Natural killer cell (primary cell): Measurements from ENCODE around the gene LRSAM1. TPM values are rescaled to one million over a fixed set of nuclear protein-coding genes. Genes with fewer than 3 reads are reported as not detected.

ENCODE experiments used
- ATAC-seq, 3 donors: fragments of 150-1000 bp in 2 of 3; fragments of 200-7000 bp in 1 of 3; cut with Tn5 transposase; 1 replicate in 1 of 3; 2 replicates in 2 of 3; pipeline ENCODE4 v1.10.0; 2021; ENCODE audit warnings: mild to moderate bottlenecking in 2 of 3, moderate library complexity in 2 of 3
- DNase-seq, 2 donors: peaks; one replicate each; pipeline versions ENCODE4 v3.0.0 to v3.0.0-alpha.2; 2013 to 2021; ENCODE audit warnings: mixed read lengths in 1 of 2
- H3K27ac ChIP-seq: one replicate; pipeline ENCODE4 v1.5.1; 2013; ENCODE audit warnings: mild to moderate bottlenecking, low read length
- H3K27me3 ChIP-seq: one replicate; pipeline ENCODE4 v1.6.1; 2013; ENCODE audit warnings: low read length; ENCODE audit not compliant: control insufficient read depth, insufficient read depth
- H3K36me3 ChIP-seq: one replicate; pipeline ENCODE4 v1.6.1; 2013; ENCODE audit warnings: low read length; ENCODE audit not compliant: control insufficient read depth, insufficient read depth
- H3K4me1 ChIP-seq: one replicate; pipeline ENCODE4 v1.6.1; 2013; ENCODE audit warnings: low read length; ENCODE audit not compliant: control insufficient read depth, insufficient read depth
- H3K4me3 ChIP-seq: one replicate; pipeline ENCODE4 v1.5.1; 2013; ENCODE audit warnings: low read length
- H3K9me3 ChIP-seq: one replicate; pipeline ENCODE4 v1.6.1; 2013; ENCODE audit warnings: low read length; ENCODE audit not compliant: control insufficient read depth, insufficient read depth
- H3K27ac Mint-ChIP-seq, 2 donors: one replicate each; pipeline ENCODE4 v1.8.0; 2022; ENCODE audit warnings: mild to moderate bottlenecking in 2 of 2, mixed read lengths in 2 of 2, moderate library complexity in 1 of 2
- H3K27me3 Mint-ChIP-seq, 2 donors: one replicate each; pipeline ENCODE4 v1.8.0; 2022; ENCODE audit warnings: low read depth in 2 of 2, mixed read lengths in 2 of 2
- H3K36me3 Mint-ChIP-seq: one replicate; pipeline ENCODE4 v1.8.0; 2022; ENCODE audit warnings: mixed read lengths
- H3K4me1 Mint-ChIP-seq, 2 donors: one replicate each; pipeline ENCODE4 v1.8.0; 2022; ENCODE audit warnings: mixed read lengths in 2 of 2
- H3K4me3 Mint-ChIP-seq: one replicate; pipeline ENCODE4 v1.8.0; 2022; ENCODE audit warnings: mild to moderate bottlenecking, moderate library complexity, mixed read lengths
- H3K9me3 Mint-ChIP-seq, 2 donors: one replicate each; pipeline ENCODE4 v1.8.0; 2022; ENCODE audit warnings: mixed read lengths in 2 of 2
- WGBS: methylation state at CpG from one replicate; pipeline ENCODE4 v1.1.7; 2013; ENCODE audit warnings: missing lambda C conversion rate; ENCODE audit not compliant: insufficient coverage; 5-methylcytosine and 5-hydroxymethylcytosine counted together
- intact Hi-C: fragments of 100-400 bp; cut with micrococcal nuclease; formaldehyde crosslinking; loops from one replicate; pipeline ENCODE4 v1.14.2; 2022
- total RNA-seq, 4 donors: library from RNA; stranded (reverse); fragments of 120-200 nt in 1 of 4; gene quantifications; one replicate each; pipeline versions ENCODE4 v1.2.3 to v1.2.4, GENCODE V29; 2013 to 2022
- TF ChIP-seq, protein P1 (sequence below): fragments of 200-600 bp; IDR thresholded peaks from one replicate; pipeline ENCODE4 v1.8.0; 2022; ENCODE audit warnings: antibody characterized with exemption

LRSAM1 gene
- total RNA-seq, 3 donors from 2014 or later (not counting 1 experiment from before 2014, with no cell fraction given): 17.4 to 24.6 (median 20.7) TPM

DNA sequence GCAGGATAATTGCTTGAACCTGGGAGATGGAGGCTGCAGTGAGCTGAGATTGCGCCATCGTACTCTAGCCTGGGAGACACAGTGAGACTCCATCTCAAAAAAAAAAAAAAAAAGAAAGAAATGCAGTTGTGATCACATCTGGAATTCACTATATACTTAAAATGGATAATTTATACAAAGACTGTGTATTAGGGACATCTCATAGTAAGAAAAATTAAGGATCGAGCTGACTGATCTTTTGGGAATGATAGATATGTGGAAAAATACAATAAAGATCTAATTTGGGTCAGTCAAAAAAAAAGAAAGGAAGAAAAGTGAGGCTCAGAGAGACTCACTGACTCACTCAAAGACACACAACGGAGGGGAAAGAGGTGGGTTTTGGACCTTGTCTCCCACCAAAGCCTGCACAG, 87.5 kb downstream of the LRSAM1 start:
- no peaks in the 10 kb centered on the region for H3K4me1 ChIP-seq
- Mint-ChIP-seq H3K27me3 (no peaks in the 10 kb centered on the region), H3K4me1 (peaks cover 0 to 5% of the 10 kb centered on the region in 2 donors), H3K4me3 (no peak overlapping the region), H3K36me3 (no peaks in the 10 kb centered on the region), H3K9me3 (no peaks in the 10 kb centered on the region), H3K27ac (no peak overlapping the region)
- H3K27me3 ChIP-seq: no peaks in the 10 kb centered on the region
- DNase-seq: no peak
- no peak overlapping the region for H3K27ac ChIP-seq
- WGBS: 96% methylated on average over 2 of the region's 4 CpGs
- no peaks in the 10 kb centered on the region for H3K9me3 ChIP-seq
- intact Hi-C loops: no loop called here
- TF ChIP-seq, protein P1, sequence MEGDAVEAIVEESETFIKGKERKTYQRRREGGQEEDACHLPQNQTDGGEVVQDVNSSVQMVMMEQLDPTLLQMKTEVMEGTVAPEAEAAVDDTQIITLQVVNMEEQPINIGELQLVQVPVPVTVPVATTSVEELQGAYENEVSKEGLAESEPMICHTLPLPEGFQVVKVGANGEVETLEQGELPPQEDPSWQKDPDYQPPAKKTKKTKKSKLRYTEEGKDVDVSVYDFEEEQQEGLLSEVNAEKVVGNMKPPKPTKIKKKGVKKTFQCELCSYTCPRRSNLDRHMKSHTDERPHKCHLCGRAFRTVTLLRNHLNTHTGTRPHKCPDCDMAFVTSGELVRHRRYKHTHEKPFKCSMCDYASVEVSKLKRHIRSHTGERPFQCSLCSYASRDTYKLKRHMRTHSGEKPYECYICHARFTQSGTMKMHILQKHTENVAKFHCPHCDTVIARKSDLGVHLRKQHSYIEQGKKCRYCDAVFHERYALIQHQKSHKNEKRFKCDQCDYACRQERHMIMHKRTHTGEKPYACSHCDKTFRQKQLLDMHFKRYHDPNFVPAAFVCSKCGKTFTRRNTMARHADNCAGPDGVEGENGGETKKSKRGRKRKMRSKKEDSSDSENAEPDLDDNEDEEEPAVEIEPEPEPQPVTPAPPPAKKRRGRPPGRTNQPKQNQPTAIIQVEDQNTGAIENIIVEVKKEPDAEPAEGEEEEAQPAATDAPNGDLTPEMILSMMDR: no peak
- H3K4me3 ChIP-seq: no peak overlapping the region
- ATAC-seq: no peak
- no peaks in the 10 kb centered on the region for H3K36me3 ChIP-seq

DNA sequence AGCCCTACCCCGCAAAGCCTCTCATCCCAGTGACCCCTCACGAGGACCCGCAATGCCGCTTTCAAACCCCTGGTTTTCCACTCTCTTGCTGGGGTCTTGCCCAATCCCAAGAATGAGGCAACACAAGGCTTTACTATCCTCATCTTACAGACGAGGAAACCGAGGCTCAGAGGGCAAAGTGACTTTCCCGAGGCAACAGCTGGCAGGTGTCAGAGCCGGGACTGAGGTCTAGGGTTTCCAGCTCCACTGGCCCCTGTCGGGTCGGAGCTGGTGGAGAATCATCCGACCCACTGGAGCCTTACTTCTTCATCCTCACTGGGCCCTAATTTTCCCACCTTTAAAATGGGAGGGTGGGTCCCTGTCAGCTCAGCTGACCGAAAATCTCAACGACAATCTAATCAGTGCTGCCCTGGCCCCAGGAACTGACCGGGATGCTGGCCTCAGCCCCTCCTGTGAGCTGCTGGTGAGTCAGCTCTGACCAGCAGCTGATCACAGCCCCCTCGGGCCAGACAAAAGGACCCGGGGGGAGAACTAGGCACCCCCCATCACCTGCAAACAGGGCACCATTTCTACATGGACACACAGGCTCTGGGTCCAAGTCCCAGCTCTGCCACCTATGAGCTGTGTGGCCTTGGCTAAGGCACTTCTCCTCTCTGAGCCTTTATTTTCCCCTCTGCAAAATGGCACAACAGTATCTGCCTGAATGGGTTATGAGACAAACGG, 88.1 kb downstream of the LRSAM1 start:
- H3K27me3 Mint-ChIP-seq: no peaks in the 10 kb centered on the region
- no peak for DNase-seq
- peaks cover 0 to 5% of the 10 kb centered on the region in 2 donors for H3K4me1 Mint-ChIP-seq
- no peaks in the 10 kb centered on the region for H3K27me3 ChIP-seq
- no peaks in the 10 kb centered on the region for H3K4me1 ChIP-seq
- H3K27ac ChIP-seq: no peak overlapping the region
- H3K4me3 Mint-ChIP-seq: no peak overlapping the region
- TF ChIP-seq, protein P1: no peak
- H3K36me3 Mint-ChIP-seq: no peaks in the 10 kb centered on the region
- no peak for ATAC-seq
- H3K4me3 ChIP-seq: no peak overlapping the region
- H3K27ac Mint-ChIP-seq: no peak overlapping the region
- no peaks in the 10 kb centered on the region for H3K9me3 Mint-ChIP-seq
- intact Hi-C loops: no loop called here
- H3K9me3 ChIP-seq: no peaks in the 10 kb centered on the region
- H3K36me3 ChIP-seq: no peaks in the 10 kb centered on the region
- 89% methylated on average over 17 of the region's 17 CpGs for WGBS

DNA sequence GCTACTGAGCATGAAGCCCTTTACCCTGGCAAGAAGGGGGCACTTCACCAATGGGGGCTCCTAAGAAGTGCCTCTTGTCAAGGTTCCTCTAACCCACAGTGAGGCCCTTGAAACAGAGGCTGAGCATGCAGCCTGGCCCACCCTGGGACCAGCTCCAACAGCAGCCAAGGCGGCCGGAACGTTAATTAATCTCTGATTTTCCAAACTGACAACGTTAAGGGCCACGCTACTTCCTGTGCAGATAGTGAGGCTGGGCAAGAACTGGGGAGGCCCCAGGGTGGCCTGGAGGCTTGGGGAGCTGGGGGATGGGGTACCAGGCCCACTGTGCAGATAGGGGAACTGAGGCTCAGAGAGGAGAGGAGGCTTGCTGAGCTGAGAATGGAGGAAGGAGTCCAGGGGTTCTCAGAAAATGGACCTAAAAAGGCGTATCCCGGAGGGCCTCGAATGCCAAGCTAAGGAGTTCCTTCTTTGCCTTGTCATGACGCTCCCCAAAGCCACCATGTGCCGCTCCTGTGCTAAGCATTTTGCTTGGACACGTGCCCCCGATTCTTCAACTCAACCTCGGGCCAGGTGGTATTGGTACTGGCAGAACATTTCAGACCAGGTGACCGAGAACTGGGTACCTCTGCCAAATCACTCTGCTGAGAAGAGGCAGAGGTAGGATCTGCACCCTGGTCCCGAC, 88.8 kb downstream of the LRSAM1 start:
- Histone ChIP-seq H3K9me3 (no peaks in the 10 kb centered on the region), H3K4me1 (no peaks in the 10 kb centered on the region), H3K36me3 (no peaks in the 10 kb centered on the region), H3K4me3 (no peak overlapping the region), H3K27ac (no peak overlapping the region), H3K27me3 (no peaks in the 10 kb centered on the region)
- DNase-seq (no peak), ATAC-seq (no peak)
- 86% methylated on average over 15 of the region's 15 CpGs for WGBS
- H3K27me3 Mint-ChIP-seq: no peaks in the 10 kb centered on the region
- H3K27ac Mint-ChIP-seq: no peak overlapping the region
- H3K36me3 Mint-ChIP-seq: no peaks in the 10 kb centered on the region
- H3K9me3 Mint-ChIP-seq: no peaks in the 10 kb centered on the region
- intact Hi-C loops: no loop called here
- H3K4me3 Mint-ChIP-seq: no peak overlapping the region
- H3K4me1 Mint-ChIP-seq: peaks cover 0 to 5% of the 10 kb centered on the region in 2 donors
- TF ChIP-seq, protein P1: no peak
